HL-60/S4 (cell line): ENCODE measurements around the gene RCAN1.
"Not testable (repeated sequence)": the region's sequence is repeated elsewhere in the genome, so short reads cannot be mapped to it uniquely, and the experiment has no call there.

ENCODE experiments used
- in situ Hi-C: fragments of 300-500 bp; cut with MboI; formaldehyde crosslinking; loops from 2 replicates; pipeline ENCODE4 v1.14.3; 2022; ENCODE audit warnings: low sequenced_read_pairs

Gene RCAN1

DNA sequence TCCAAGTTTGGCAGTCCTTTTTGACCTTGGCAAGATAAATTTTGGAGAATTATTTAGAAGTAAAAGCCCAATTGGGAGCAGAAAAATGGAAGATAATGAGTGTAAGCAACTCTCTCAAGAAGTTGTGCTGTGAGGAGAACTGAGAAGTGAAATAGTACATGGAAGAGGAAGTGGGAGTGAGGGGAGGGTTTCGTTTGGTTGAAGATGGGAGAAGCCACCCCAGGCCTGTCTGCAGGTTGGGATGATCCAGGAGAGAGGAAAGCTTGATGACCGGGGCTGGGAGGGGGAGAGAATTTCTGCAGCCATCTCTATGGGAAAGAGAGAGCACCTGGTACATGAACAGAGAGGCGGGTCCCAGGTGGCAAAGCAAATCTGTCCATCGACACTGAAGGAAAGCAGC, 8.6 kb upstream of the RCAN1 start:
- in situ Hi-C loops = no loop called here

- in situ Hi-C loops = no loop called here
Measured at GRCh38 chr21:34621434-34622350, 6.8 kb upstream of the RCAN1 start.

DNA sequence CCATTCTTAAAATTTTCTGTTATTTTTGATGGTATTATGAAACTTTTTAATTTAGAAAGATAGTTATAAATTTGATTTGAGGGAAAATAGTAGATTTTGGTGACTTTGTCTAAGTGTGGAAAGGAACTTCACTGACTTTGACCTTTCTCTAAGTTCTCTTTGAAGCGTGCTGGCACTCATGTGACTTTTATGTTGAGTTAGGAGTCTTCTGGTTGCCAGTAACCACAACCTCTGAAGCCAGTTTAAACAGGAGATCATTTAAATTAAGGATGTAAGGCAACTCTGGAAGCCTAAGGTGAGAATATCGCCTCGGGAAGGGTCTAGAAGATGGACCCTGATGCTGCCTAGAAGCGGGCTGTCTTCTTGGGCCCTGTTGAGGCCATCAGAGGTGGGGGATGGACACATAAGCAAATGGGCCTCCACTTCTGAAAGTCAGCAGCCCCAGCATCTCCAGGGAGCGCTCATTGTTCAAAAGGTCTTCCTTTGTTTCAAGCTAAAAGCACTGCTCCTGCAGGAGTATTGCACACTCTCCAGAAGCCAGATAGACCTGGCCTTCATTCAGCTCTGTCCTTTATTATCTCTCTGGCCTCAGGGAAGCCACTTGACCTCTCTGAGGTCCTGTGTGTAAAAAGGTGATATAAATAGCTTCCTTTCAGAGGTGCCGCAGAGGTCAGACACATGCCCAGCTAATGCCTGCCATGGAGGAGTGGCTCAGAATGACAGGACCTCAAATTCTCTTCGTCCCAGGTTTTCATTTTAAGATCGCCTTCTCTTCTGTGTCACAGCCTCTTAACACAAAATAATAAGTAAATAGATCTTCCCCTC, 5.1 kb upstream of the RCAN1 start:
- in situ Hi-C loops = no loop called here

DNA sequence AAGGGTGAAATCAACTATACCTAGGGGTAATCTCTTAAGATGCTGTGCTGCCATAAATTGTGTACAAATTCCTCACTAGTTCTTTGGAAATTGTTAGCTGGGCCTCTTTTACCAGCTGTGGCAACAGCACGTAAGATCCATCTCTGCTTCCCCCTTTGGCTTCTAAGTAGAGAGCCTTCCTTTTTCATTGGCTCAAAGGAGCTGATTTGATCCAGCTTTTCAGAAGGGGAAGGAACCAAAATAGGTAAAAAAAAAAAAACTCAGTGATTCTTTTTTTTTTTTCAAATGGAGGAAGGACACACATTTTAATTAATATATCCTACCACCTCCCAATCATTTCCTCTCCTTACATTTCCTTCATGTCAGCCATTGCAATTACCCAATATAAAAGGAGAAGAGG, 4.0 kb upstream of the RCAN1 start:
- in situ Hi-C loops = no loop called here

DNA sequence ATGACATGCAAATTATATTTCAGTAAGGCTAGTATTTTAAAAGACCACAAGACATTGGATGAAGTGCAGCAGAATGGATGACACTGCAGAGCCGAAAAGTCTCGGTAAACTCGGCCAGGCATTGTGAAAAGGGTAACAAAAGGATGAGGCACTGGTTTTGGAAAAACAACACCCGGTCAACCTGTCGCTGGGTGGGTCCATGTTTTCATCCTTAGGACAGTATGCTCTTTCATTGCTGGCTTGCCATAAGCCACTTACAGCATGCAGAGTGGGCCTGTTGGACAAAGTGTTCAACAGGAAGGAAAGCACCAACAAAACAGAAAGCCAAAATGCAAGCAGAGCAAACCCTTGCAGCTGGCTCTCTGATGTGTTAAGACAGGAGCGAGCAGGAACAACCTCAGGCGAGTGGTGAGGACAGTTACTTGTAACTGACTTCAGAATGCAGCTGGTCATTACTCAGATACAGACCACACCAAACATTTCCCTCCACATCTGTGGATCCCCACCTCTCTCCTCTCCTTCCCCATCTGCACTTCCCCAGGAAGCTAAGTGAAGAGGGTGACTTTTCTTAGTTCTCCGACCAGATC, 2.9 kb upstream of the RCAN1 start:
- in situ Hi-C loops = no loop called here

DNA sequence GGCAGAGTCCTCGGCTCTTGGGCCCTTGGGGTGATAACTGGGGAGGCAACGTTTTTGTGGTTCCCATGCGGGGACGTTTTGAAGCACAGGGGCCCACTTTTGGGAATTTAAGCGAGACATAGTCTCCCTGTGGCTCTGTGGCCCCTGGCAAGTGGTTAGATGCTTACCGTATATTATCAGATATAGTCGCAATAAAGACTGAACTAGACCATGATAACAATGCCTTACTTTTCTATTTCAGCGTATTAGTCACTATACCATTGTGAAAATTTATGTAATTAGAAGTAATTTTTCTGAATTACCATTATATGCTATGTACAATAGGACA, 538 bp upstream of the RCAN1 start:
- in situ Hi-C loops = no loop called here

DNA sequence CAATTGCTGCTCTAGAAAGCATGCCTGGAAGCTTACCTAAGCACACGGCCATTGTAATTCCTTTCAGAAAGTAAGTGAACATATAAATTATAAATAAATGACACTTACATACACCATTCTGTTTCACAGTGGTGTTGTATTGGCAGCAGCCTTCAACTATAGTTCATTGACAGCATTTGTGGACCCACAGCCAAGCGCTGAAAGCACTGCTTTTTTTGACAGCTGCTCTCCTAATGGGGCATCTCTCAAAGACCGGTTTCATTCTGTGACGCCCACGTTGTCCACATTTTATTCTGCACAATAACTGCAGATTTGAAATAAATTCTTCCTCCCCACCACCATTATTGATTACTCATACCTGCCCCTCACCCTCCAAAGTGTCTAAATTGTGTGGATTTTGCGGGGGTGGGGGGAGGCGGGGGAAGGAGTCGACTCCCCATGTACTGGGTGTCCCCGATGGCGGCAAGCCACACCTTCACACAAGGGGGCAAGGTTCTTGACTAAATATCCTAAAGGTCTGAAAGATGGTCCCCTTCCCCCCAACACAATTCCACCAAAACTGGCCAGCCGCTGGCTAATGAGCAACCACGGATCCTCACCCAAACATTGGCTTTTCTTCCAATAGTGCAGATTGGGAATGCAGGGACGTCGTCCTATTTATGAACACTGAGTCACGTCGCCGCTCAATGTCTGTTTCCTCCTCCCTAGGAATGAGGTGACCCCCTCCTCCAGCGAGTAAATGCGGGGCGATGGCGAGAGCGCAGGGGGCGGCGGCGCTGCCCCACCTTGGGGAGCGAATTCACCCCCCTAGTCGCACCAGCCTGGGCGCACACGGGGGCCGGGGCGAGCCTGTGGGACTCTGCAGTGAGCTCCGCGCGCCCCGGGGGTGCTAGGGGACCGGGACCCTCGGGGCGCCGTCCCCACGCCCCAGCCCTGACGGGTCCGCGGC, 960 bp downstream of the RCAN1 start:
- in situ Hi-C loops = no loop called here

GRCh38 chr21:34612557-34612956, 2.4 kb downstream of the RCAN1 start:
- in situ Hi-C loops = no loop called here

DNA sequence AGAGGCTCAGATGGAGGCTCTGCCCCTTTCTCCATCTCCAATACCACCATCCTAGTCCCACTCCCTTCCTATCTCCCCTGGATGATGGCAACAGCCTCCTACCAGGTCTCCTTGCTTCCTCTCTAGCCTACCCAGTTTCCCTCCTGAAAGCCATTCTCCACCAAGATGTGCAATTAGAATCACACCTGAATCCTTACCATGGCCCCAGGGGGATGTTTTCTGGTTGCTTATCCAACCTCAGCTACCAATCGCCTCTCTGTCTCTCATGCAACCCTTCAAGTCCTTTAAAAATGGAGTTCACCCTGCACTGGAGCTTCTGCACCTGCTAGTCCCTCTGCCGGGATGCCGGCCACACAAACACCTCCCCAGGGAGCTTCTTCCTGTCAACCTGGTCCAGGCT, 2.9 kb downstream of the RCAN1 start:
- in situ Hi-C loops = no loop called here

DNA sequence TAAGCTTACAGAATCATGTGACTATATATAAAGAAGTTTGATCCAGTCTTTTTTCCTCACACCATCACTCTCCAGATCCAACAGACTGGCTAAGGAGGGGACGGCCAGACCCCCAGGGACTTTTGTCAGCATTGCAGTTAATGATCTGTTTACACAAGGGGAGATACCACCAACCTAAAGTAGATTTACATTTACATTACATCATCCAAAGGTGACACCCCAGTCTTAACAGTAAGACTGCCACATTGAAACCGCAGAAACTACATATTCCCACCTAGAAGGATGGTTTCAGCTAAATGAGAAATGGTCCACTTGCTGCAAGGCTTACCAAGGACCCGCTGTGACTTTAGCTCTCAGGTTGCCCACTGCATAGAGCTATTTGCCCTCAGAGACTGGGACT, 3.4 kb downstream of the RCAN1 start:
- in situ Hi-C loops = no loop called here

- in situ Hi-C loops = no loop called here
Measured at GRCh38 chr21:34609933-34610549, 4.9 kb downstream of the RCAN1 start.

DNA sequence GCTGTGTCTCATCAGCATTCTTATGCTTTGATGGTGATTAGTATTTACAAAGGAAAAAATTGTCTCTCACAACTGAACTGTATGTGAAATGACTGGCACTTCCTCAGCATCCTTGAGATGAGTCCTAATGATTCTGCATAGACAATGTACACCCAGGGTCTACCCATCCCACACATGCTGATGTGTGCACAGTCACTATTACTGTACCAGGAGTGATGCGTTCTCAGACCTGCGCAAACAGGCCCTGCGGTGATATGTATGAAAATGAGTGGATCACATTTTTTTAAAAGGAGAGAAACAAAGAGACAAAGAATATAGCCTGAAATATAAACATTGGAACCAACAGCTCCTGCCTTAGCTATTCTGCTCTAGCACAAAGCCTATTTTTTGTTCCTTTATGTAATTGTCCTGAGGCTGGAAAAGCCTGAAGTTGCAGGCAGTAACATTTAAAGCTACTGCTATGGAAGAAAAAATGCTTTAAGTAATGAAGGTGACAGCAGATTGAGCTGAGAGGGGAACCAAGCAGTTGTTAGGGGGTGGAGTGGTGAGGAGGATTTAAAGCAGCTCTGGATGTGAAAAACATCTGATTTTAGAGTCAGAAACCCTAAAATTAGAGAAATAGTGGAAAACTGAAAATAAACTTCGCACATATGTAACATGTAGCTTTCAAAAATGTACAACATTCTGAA, 5.5 kb downstream of the RCAN1 start:
- in situ Hi-C loops = no loop called here

DNA sequence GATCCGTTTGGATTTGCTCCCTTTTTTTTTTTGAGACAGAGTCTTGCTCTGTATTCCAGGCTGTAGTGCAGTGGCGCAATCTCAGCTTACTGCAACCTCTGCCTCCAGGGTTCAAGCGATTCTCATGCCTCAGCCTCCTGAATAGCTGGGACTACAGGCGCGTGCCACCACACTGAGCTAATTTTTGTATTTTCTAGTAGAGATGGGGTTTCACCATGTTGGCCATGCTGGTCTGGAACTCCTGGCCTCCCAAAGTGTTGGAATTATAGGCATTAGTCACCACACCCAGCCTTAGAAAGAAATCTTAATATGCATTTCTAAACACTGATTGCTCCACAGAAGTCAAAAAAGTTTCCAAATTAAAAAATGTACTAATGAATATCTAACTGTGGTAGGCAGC, 7.5 kb downstream of the RCAN1 start:
- in situ Hi-C loops = not testable (repeated sequence)

DNA sequence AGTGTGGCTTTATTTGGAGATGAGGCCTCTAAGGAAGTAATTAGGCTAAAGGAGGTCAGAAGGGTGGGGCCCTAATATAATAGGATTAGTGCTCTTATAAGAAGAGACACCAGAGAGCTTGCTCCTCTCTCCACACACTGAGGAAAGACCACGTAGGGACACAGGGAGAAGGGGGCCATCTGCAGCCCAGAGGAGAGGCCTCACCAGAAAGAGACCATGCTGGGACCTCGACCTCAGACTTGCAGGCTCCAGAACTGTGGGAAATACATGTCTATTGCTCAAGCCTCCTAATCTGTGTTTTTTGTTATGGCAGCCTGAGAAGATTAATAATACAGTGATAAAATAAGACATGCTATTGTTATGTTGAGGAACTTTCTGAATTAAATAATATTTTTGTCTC, 8.3 kb downstream of the RCAN1 start:
- in situ Hi-C loops = no loop called here

DNA sequence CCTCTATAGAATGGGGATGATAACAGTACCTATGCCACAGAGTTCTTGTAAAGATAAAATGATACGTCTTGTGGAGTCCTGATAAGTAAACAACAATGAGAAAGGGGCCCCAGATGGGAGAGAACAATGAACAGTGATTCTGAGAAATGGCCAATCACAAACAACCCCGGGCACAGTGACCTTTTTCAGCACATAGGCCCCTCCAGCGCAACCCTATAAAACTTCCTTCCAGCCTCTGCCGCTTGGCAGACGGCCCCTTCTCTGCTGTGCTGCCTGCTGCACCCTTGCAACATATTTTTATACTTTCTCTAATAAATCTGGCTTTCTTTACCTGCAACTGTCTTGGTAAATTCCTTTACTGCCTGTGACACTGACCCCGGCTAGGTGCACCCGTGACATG, 8.9 kb downstream of the RCAN1 start:
- in situ Hi-C loops = no loop called here

GRCh38 chr21:34604956-34605355, 10.0 kb downstream of the RCAN1 start:
- in situ Hi-C loops = not testable (repeated sequence)

DNA sequence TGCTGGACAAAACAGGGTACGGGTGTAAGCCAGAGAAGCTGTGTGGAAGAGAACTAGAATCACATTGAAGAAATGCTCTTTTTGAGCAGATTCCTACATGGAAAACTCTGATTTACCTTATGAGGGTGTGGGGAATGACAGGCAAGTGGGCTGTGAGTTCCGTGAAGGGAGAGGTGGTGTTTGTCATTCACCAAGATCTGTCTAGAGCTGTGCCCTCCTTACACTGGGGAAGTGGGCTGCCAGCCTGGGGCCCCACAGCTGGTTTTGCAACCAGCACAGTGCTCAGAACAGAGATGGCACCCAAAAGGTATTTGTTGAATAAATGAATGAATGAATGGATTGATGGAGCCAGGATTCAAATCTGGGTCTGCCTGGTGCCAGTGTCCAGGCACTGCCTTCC, 10.4 kb downstream of the RCAN1 start:
- in situ Hi-C loops = no loop called here

GRCh38 chr21:34603710-34604057, 11.2 kb downstream of the RCAN1 start:
- in situ Hi-C loops = no loop called here

DNA sequence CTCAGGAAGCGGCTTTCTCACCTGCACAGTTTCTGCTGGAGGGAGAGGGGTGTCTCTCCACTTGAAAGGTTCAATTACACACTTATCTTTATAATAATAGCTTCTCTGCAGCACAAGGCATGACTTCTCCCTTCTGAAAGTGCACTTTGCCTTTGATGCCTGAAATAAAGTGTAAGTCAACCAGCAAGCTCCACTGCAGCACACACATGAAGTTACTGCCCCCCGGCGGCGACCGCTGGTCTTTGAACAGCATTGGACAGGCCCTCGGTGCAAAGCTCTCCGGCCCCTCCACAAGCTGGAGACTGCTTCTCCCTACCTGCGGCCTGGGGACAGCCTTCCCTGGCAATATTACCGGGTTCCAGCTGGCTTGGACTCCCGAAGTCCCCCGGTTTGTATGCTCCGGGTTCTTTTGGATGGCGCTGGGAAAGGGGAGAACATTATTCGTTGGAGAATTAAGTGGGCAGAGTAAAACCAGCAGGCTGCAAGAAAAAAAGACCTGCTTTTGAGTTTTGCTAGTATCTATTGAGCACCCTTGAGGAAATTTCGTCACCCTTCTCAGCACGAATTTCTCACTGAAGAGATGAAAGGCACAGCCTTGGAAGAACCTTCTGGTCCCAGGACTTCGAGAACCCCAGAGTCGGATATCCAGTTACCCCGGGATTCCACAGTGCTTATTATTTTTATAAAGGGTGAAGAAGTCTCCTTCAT, 11.8 kb downstream of the RCAN1 start:
- in situ Hi-C loops = no loop called here
